ENCODE measurements around the gene SLC66A3.

The SLC66A3 gene

DNA sequence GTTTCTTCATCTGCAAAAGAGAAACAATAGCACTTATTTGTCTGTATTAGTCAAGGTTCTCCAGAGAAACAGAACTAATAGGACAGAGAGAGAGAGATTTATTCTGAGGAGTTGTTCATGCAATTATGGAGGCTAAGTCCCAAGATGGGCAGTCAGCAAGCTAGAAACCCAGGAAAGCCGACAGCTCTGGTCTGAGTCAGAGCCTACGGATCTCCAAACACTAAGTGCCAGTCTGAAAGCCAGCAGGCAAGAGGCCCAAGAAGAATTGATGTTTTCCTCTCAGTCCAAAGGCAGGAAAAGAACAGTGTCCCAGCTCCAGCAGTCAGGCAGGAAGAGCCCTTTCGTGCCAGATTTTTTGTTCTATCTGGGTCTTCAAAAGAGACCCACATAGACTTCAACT lies 36.5 kb upstream of the SLC66A3 start:
- no peaks in the 10 kb centered on the region for H3K27me3 ChIP-seq (ENCODE audit: low read depth, low read length)
- H3K4me1 ChIP-seq (ENCODE audit: low read length) = peaks cover 76% of the 10 kb centered on the region
- 0 out of 2 replicates have a peak overlapping the region, but pooled peaks have one; percentile 6 for H3K4me3 ChIP-seq (ENCODE audit: low read length)
- peak overlapping the region; percentile 16; the same call in 1 of the 2 replicates for H3K4me2 ChIP-seq (ENCODE audit: low read length)
- peak overlapping the region; percentile 96 for H3K27ac ChIP-seq (ENCODE audit: low read length)
- H3K9me3 ChIP-seq (ENCODE audit: insufficient read depth, low read length) = peaks cover 6% of the 10 kb centered on the region; the same call in 1 of the 2 replicates
- peaks cover 16% of the 10 kb centered on the region; the same call in 1 of the 2 replicates for H3K79me2 ChIP-seq (ENCODE audit: low read length)
- peaks cover 20% of the 10 kb centered on the region for H3K36me3 ChIP-seq (replicated peaks; ENCODE audit: low read depth, low read length)
- H3K9ac ChIP-seq (ENCODE audit: low read length) = no peak overlapping the region; the same call in 1 of the 2 replicates
- no peak overlapping the region for H2AFZ ChIP-seq (ENCODE audit: low read depth, low read length)
- TF ChIP-seq EZH2phosphoT487 (IDR thresholded peaks at IDR 0.05; ENCODE audit: low read depth) = no peak
- TF ChIP-seq, protein P1, sequence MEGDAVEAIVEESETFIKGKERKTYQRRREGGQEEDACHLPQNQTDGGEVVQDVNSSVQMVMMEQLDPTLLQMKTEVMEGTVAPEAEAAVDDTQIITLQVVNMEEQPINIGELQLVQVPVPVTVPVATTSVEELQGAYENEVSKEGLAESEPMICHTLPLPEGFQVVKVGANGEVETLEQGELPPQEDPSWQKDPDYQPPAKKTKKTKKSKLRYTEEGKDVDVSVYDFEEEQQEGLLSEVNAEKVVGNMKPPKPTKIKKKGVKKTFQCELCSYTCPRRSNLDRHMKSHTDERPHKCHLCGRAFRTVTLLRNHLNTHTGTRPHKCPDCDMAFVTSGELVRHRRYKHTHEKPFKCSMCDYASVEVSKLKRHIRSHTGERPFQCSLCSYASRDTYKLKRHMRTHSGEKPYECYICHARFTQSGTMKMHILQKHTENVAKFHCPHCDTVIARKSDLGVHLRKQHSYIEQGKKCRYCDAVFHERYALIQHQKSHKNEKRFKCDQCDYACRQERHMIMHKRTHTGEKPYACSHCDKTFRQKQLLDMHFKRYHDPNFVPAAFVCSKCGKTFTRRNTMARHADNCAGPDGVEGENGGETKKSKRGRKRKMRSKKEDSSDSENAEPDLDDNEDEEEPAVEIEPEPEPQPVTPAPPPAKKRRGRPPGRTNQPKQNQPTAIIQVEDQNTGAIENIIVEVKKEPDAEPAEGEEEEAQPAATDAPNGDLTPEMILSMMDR (IDR thresholded peaks at IDR 0.05; ENCODE audit: low read depth, low read length) = no peak
- H4K20me1 ChIP-seq (ENCODE audit: insufficient read depth, low read length) = no peaks in the 10 kb centered on the region

DNA sequence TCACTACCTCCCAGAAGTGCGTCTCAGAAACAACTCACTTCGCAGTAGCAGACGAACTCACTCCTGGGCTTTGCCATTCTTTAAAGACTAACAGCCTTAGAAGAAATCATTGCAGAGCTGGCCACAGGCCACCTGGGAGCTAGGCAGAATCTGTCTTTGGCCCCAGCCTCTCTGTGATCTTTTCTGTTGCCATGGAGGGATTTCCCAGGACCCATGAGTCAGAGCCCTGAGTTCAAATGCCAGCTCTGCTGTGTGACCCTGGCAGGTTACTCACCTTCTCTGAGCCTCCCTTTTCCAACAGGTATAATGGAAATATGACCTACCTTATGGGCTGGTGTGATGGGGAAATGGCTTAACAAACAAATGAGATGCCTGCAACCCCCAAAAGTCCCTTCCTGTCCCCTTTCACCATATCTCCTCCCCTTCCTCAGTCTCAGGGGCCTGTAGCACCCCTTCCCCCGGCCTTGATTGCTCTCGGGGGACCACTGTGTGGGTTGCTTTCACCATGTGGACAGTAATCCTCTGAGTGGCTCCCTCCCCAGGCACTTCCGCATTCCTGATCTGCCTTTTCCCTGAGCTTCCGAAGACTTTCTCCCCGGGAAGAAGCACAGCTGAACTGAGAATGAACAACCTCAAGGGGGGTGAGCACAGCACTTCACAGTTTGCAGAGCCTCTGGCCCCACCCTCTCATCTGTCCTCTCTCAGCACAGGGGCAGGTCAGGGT lies 34.0 kb upstream of the SLC66A3 start:
- no peak for TF ChIP-seq EZH2phosphoT487 (IDR thresholded peaks at IDR 0.05; ENCODE audit: low read depth)
- TF ChIP-seq, protein P1 (IDR thresholded peaks at IDR 0.05; ENCODE audit: low read depth, low read length) = no peak
- Histone ChIP-seq H3K4me3 (ENCODE audit: low read length) (peak overlapping the region; percentile 72), H3K27ac (ENCODE audit: low read length) (peak overlapping the region; percentile 96), H3K79me2 (ENCODE audit: low read length) (peaks cover 16% of the 10 kb centered on the region; the same call in 1 of the 2 replicates), H3K36me3 (replicated peaks; ENCODE audit: low read depth, low read length) (peaks cover 20% of the 10 kb centered on the region), H3K4me1 (ENCODE audit: low read length) (peaks cover 87% of the 10 kb centered on the region), H3K4me2 (ENCODE audit: low read length) (peak overlapping the region; percentile 96), H3K9ac (ENCODE audit: low read length) (peak overlapping the region; percentile 76), H4K20me1 (ENCODE audit: insufficient read depth, low read length) (no peaks in the 10 kb centered on the region), H3K27me3 (ENCODE audit: low read depth, low read length) (no peaks in the 10 kb centered on the region), H2AFZ (ENCODE audit: low read depth, low read length) (0 out of 2 replicates have a peak overlapping the region, but pooled peaks have one; percentile 38), H3K9me3 (ENCODE audit: insufficient read depth, low read length) (peaks cover 6% of the 10 kb centered on the region; the same call in 1 of the 2 replicates)

DNA sequence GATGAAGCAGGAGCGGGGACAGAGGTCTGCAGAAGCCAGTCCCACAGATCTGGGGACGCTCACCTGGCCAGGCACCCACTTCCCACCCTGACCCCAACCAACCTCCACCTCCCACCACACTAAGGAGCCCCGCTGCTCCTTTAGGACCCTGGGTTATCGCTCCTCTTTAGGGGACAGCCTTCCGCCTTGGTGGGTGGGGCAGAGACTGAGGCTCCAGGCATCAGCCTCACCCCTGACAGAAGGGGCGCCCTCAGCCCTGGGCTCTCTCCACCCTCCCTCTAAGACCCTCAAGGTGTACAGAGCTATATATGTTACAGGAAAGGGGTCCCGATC lies 33.5 kb upstream of the SLC66A3 start:
- Histone ChIP-seq H3K79me2 (ENCODE audit: low read length) (peaks cover 16% of the 10 kb centered on the region; the same call in 1 of the 2 replicates), H4K20me1 (ENCODE audit: insufficient read depth, low read length) (no peaks in the 10 kb centered on the region), H3K4me2 (ENCODE audit: low read length) (peak overlapping the region; percentile 96), H3K9me3 (ENCODE audit: insufficient read depth, low read length) (peaks cover 6% of the 10 kb centered on the region; the same call in 1 of the 2 replicates), H3K27me3 (ENCODE audit: low read depth, low read length) (no peaks in the 10 kb centered on the region), H3K4me3 (ENCODE audit: low read length) (peak overlapping the region; percentile 72), H3K27ac (ENCODE audit: low read length) (peak overlapping the region; percentile 96), H3K4me1 (ENCODE audit: low read length) (peaks cover 82% of the 10 kb centered on the region), H2AFZ (ENCODE audit: low read depth, low read length) (0 out of 2 replicates have a peak overlapping the region, but pooled peaks have one; percentile 38), H3K36me3 (replicated peaks; ENCODE audit: low read depth, low read length) (peaks cover 20% of the 10 kb centered on the region), H3K9ac (ENCODE audit: low read length) (peak overlapping the region; percentile 76)
- TF ChIP-seq, protein P1 (IDR thresholded peaks at IDR 0.05; ENCODE audit: low read depth, low read length) = no peak

DNA sequence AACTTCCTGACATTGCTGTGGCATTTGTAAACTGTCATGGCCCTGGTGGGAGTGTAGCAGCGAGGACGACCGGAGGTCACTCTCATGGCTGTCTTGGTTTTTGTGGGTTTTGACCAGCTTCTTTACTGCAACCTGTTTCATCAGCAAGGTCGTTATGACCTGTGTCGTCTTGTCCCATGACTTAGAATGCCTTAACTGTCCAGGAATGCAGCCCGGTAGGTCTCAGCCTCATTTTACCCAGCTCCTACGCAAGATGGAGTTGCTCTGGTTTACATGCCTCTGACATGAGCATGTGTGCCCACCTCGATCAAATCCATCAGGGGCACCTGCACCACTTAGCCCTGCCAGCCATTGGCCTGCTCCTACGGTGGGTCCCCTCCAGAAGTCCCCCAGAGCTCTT lies 32.9 kb upstream of the SLC66A3 start:
- peak overlapping the region; percentile 72 for H3K4me3 ChIP-seq (ENCODE audit: low read length)
- peaks cover 6% of the 10 kb centered on the region; the same call in 1 of the 2 replicates for H3K9me3 ChIP-seq (ENCODE audit: insufficient read depth, low read length)
- H3K27ac ChIP-seq (ENCODE audit: low read length) = peak overlapping the region; percentile 96
- H3K79me2 ChIP-seq (ENCODE audit: low read length) = peaks cover 11% of the 10 kb centered on the region; the same call in 1 of the 2 replicates
- H3K27me3 ChIP-seq (ENCODE audit: low read depth, low read length) = no peaks in the 10 kb centered on the region
- no peaks in the 10 kb centered on the region for H4K20me1 ChIP-seq (ENCODE audit: insufficient read depth, low read length)
- peaks cover 76% of the 10 kb centered on the region for H3K4me1 ChIP-seq (ENCODE audit: low read length)
- H3K36me3 ChIP-seq (replicated peaks; ENCODE audit: low read depth, low read length) = peaks cover 17% of the 10 kb centered on the region
- peak overlapping the region; percentile 96 for H3K4me2 ChIP-seq (ENCODE audit: low read length)
- no peak for TF ChIP-seq EZH2phosphoT487 (IDR thresholded peaks at IDR 0.05; ENCODE audit: low read depth)
- TF ChIP-seq, protein P1 (IDR thresholded peaks at IDR 0.05; ENCODE audit: low read depth, low read length) = no peak
- no peak overlapping the region for H2AFZ ChIP-seq (ENCODE audit: low read depth, low read length)
- H3K9ac ChIP-seq (ENCODE audit: low read length) = peak overlapping the region; percentile 76

All from OCI-LY3 (cell line).